Measurements from ENCODE around the gene SPTLC3.

The SPTLC3 gene

DNA sequence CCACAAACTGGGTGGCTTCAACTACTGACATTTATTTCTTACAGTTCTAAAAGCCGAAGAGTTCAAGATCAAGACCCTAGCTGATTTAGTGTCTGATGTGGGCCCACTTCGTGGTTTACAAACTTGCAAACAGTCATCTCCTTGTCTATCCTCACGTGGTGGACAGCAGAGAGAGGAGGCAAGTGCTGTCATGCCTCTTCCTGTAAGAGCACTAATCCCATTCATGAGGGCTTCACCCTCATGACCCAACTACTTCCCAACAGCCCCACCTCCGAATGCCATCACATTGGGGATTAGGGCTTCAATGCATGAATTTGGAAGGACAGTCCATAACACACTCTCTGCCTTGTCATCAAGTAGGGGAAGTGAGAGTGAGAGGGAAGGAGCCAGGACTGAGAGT lies 196.7 kb downstream of the SPTLC3 start:
- no peak for DNase-seq

DNA sequence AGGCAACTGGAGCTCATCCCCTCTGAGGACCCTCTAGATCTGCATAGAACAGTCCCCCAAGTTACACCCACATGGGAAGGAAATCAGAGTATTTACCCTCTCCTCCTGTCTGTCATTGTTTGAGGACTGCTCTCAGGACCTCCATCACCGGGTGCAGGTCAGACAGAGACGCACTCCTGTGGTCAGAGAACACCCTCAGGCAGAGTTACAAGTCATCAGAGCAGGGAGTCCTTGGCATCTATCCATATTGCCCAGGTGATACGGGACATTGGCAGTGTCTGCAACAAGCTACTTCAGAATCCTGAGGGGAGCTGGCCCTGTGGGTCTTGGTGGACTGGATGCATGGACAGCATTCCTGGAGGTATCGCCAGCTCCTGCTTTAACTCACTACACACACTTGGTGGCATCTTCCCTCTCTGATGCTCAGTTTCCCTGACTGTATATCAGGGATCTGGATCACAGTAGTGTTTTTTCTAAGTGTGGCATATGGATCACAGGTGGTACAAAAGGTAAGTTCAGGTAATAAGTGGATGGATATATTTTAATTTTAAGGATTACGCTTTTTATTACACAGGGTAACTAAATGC lies 197.2 kb downstream of the SPTLC3 start:
- DNase-seq = no peak

DNA sequence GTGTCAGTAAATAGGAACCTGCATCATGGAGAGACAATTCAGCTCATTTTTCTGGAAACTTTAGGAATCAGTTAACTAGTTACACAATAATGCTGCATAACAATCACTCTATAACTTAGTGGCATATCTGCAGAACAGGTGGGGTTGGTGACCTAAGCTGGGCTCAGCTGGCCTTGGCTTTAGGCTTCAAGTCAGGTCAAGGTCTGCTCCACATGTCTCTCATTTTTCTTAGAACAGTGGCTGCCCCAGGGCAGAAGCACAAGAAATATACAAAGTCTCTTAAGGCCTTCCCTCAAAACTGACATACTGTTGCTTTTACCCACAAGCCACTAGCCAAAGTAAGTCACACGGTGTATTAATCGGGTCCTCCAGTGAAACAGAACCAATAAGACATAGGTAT lies 198.2 kb downstream of the SPTLC3 start:
- no peak for DNase-seq

DNA sequence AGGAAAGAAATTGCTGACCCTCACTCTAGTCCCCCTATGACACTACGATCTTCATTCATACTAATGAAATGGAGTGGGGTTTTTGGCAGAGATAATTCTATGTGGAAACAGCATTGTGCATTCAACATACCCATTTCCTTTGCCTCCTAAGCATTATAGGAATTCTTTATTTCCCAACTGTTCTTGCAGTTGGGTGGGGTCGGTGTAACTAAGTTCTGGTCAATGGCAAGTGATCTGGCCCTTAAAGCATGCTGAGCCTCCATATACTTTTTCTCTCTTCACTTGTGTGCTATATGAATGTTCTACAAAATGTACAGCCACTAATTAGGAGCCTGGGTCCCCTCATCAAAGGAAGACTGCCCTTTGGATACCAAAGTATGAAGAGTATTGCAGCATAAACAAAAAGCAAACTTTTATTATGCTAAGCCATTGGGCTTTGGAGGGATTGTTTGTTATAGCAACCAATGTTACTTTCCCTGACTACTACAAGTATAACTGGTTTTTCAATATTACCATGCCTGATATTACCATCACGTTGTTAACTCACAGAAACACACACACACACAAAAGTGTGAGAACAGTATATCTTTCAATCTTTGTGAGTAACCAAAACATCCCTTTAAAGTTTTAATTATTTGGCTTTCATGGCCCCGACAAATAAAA lies 203.3 kb downstream of the SPTLC3 start:
- no peak for DNase-seq

DNA sequence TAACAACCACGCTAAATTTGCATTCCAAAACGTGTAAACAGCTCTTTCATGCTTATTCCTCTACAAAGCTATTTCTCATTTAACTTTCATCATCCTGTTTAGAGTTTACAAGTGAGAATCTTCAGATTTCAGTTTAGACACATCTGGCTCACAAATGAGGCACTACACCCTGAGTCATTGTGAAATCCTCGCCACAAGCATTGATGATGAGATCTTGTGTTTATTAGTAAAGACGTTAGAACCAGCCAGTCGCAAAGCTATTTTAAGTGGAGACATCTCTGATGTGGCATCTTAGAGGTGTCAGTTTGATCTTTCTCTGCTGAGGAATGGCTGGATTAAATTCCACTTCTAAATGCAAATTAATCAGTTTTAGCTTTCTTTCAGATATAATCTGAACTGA lies 204.0 kb downstream of the SPTLC3 start:
- DNase-seq = peak; percentile 59

DNA sequence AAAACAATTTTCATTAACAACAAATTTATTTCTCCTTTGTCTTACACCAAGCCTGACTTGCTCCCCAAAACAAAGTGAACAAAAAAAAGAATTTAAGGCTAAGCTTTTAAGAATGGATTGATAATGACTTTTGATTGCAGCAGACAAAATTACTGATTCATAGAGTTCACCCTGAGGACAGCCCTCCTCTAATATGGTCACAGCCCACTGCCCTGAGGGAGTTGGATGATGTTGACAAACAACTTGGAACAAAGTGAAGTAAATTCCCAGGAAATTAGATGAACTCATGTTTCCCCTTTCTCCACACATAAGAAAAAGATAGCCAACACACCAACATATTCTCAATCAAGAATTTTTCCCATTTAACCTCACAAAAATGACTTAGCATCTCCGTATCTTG lies 204.6 kb downstream of the SPTLC3 start:
- DNase-seq = no peak

DNA sequence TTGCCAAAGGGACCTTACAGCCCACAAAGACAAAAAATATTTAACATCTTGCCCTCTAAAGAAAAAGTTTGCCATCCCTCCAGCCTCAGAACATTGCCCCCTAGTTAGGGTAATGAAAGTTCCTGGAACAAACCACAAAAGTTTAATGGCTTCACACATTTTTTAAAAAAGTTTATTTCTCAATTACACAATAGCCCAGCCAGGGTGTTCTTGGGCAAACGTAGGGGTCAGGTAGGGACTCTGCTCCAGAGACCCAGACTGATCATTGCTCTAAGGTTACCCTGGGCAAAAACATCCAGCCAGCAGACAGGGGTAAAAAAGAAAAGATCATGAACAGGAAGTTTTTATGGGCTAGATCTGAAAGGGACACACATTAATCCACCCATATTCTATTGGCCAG lies 207.8 kb downstream of the SPTLC3 start:
- no peak for DNase-seq

All from activated CD4-positive, alpha-beta T cell treated with anti-CD3 and anti-CD28 coated beads, Interleukin-2, Interleukin-6, amounts not matched to agents 100 ng/mL and 50 ng/mL, durations not matched to agents 16 hours and 8 hours (primary cell).